Measurements from ENCODE around the gene SETD1B. TPM values are rescaled to one million over a fixed set of nuclear protein-coding genes. Genes with fewer than 3 reads are reported as not detected.

Gene SETD1B
- total RNA-seq, 2 experiments from 2014 or later: 26.5 to 26.9 TPM

DNA sequence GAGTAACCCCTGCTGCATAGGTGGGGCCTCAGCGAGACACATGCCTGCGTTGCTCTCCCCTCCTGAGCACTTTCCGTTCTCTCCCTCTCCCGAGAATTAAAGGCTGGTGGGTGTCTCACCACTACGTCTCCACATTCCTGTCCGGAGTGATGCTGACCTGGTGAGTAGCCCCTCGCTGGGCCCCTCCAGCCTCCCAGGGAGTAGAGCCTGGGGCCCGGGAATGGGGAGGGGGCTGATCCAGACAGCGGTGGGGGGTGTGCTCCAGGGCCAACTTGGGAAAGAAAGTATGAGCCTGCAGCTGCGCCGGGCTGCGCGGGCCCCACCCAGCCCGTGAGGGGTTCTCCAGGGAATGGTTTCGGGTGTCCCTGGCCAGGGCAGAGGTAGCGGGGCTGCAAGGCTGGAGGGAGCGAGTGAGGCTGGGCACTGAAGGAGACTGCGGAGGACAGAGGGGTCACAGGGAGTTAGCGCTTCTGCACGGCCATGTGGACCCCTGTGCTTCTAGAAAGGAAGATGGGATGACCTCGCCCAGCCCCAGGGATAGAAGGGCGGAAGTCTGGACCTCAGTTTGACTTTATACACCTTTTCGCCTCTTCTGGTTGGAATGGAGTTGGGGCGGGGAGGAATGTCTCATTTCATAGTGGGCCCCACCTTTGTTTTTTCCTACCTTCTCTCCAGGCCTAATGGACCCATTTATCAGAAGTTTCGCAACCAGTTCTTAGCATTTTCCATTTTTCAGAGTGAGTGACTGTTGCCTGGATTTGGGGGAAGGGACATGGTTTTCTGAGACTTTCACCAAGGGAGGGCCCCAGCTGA, 32.8 kb upstream of the SETD1B start:
- H3K27me3 Mint-ChIP-seq: no peaks in the 10 kb centered on the region
- no peak for DNase-seq
- peaks cover 10% of the 10 kb centered on the region for H3K4me1 Mint-ChIP-seq
- ChIA-PET CTCF (interaction anchor here (1.0 kb wide), 1 partner anchor 11 kb away, joined by 3 read pairs; no protein-coding TSS in a partner anchor), POLR2A (interaction anchor here (32.8 kb wide), 1 partner anchor 30 kb away, joined by 1170 read pairs; the partner anchor contains the start of genes RHOF and SETD1B)
- H3K9me3 Mint-ChIP-seq: no peaks in the 10 kb centered on the region
- no peak overlapping the region for H3K4me3 Mint-ChIP-seq
- H3K36me3 Mint-ChIP-seq (ENCODE audit: low read depth): peaks cover under 1% of the 10 kb centered on the region
- H3K27ac Mint-ChIP-seq: no peak overlapping the region

DNA sequence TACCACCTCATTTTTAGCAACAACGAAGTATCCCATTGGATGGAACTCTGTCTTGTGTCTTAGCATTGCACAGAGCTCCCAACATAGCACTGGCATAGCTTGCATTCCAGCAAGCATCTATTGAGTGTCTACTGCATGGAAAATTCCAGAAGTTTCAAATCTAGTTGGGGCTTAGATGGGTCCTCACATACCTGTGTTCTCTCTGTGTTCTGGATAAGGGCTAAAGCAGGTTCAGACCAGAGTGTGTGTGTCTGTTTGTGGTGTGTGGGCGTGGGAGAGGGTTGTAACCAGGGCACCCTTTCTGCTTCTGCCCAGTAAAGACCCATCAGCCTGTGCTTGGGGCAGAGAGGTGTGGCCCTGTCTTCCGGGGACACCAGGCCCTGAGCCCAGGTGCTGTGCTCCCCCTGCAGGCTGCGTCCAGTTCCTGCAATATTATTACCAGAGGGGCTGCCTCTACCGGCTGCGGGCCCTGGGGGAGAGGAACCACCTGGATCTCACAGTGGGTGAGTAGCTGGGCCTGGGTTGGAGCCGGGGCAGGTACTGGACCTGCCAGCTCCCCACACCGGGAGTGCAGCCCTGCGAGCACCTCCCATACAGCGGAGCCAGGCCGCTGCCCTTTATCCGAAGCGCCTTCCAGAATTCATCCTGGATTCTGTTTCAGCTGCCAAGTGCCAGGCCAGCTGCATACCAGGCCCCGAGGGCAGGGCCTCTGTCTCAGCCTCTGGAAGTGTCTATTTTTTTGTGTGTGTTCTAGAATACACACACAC, 30.6 kb upstream of the SETD1B start:
- H3K27me3 Mint-ChIP-seq: no peaks in the 10 kb centered on the region
- peak overlapping the region; percentile 64 for H3K27ac Mint-ChIP-seq
- peak; percentile 86 for DNase-seq
- H3K4me3 Mint-ChIP-seq: no peak overlapping the region
- POLR2A ChIA-PET: interaction anchor here (1.7 to 32.8 kb wide), 3 partner anchors 9 to 62 kb away, joined by 4 to 1170 read pairs (median 7); partner anchors contain the start of genes RHOF and SETD1B
- peaks cover 2% of the 10 kb centered on the region for H3K36me3 Mint-ChIP-seq (ENCODE audit: low read depth)
- CTCF ChIA-PET: interaction anchor here (0.6 to 15.3 kb wide), 21 partner anchors 9 to 372 kb away, joined by 3 to 380 read pairs (median 4); partner anchors contain the start of genes CFAP251, PSMD9, RHOF and TMEM120B
- peaks cover 16% of the 10 kb centered on the region for H3K4me1 Mint-ChIP-seq
- no peaks in the 10 kb centered on the region for H3K9me3 Mint-ChIP-seq

DNA sequence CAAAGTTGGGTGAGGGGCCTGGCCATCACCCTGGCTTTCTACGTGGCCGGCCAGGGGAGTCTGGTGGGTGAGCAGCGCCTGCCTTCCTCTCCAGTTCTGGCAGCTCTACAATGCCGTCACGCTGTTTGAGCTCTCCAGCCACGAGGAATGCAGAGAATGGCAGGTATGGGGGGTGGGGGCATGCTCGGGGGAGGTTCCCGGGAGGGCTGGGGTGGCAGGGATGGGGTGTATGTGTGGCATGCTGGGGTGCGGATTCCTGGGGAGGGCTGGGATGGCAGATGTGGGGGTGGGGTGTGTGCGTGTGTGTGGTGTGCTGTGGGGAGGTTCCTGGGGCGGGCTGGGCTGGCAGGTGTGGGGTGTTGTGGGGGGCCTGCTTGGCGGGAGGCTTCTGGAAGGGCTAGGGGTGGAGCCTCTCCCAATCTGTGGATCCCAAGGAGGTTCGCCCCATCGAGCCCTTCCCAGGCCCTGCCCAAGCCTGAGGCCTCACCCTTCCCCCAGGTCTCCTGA, 28.8 kb upstream of the SETD1B start:
- peaks cover 16% of the 10 kb centered on the region for H3K36me3 Mint-ChIP-seq (ENCODE audit: low read depth)
- H3K9me3 Mint-ChIP-seq: no peaks in the 10 kb centered on the region
- ChIA-PET CTCF (interaction anchor here (2.7 to 15.3 kb wide), 2 partner anchors 16 to 63 kb away, joined by 16 to 380 read pairs; partner anchors contain the start of genes RHOF and TMEM120B), POLR2A (interaction anchor here (32.8 kb wide), 1 partner anchor 26 kb away, joined by 1170 read pairs; the partner anchor contains the start of genes RHOF and SETD1B)
- DNase-seq: no peak
- peaks cover 19% of the 10 kb centered on the region for H3K4me1 Mint-ChIP-seq
- H3K4me3 Mint-ChIP-seq: no peak overlapping the region
- H3K27ac Mint-ChIP-seq: no peak overlapping the region
- H3K27me3 Mint-ChIP-seq: no peaks in the 10 kb centered on the region

DNA sequence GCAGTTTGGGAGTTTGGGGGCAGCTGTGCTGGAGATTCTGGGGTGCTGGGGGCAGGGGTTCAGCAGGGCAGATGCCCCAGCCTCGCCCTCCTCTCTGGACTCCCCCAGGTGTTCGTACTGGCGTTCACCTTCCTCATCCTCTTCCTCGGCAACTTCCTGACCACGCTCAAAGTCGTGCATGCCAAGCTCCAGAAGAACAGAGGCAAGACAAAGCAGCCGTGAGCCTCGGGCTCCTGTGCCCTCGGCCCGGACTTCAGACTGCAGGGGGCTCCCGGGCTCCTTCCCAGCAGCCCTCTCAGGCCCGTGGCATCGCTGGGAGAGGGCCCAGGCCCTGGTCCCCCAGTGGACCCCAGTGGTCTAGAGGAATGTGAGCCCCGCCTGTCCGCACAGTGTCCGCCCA, 28.3 kb upstream of the SETD1B start:
- no peak overlapping the region for H3K27ac Mint-ChIP-seq
- no peaks in the 10 kb centered on the region for H3K27me3 Mint-ChIP-seq
- H3K4me3 Mint-ChIP-seq: no peak overlapping the region
- no peak for DNase-seq
- ChIA-PET POLR2A (interaction anchor here (1.5 to 32.8 kb wide), 2 partner anchors 25 to 76 kb away, joined by 3 to 1170 read pairs; partner anchors contain the start of genes RHOF and SETD1B), CTCF (interaction anchor here (15.3 kb wide), 1 partner anchor 15 kb away, joined by 380 read pairs; the partner anchor contains the start of gene RHOF)
- no peaks in the 10 kb centered on the region for H3K9me3 Mint-ChIP-seq
- peaks cover 19% of the 10 kb centered on the region for H3K4me1 Mint-ChIP-seq
- peaks cover 20% of the 10 kb centered on the region for H3K36me3 Mint-ChIP-seq (ENCODE audit: low read depth)

DNA sequence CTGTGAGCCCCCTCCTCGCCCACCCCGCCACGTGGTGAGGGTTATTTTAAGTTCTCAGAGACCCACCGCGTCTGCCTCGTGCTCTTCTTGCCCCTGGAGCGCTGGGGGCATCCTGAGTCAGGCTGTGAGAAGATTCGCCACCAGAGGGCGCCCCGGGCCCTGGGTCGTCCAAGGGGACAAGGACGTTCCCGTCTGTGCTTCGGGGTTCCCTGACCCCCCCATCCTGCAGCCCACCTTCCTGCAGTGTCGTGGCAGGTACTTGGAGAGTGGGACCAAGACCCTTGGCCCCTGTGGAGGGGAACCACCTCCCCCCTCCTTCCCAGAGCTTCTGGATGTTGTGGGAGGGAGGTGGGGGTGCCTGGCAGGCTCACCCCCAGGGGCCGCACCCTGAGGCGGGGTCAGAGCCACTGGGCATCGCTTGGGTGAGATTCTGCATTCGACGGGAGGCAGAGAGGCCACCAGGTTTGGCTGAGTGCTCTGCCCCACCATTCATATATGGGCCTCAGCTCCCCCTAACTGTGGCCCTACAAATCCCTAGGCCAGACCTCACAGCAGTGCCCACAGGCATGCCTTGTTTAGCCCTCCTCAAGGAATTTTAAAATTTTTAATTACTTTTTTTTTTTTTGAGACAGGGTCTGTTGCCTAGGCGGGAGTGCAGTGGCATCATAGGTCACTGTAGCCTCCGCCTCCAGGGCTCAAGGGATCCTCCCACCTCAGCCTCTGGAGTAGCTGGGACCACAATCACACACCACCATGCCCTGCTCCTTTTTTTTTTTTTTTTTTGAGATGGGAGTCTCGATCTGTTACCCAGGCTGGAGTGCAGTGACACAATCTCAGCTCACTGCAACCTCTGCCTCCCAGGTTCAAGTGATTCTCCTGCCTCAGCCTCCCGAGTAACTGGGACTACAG, 27.4 kb upstream of the SETD1B start:
- Mint-ChIP-seq H3K4me1 (peaks cover 24% of the 10 kb centered on the region), H3K36me3 (ENCODE audit: low read depth) (peaks cover 28% of the 10 kb centered on the region), H3K27ac (peak overlapping the region; percentile 47), H3K27me3 (no peaks in the 10 kb centered on the region), H3K9me3 (no peaks in the 10 kb centered on the region), H3K4me3 (no peak overlapping the region)
- POLR2A ChIA-PET: interaction anchor here (0.8 to 32.8 kb wide), 4 partner anchors 8 to 77 kb away, joined by 3 to 1170 read pairs (median 4); partner anchors contain the start of genes RHOF and SETD1B
- peak; percentile 89 for DNase-seq
- CTCF ChIA-PET: interaction anchor here (0.5 to 15.3 kb wide), 10 partner anchors 8 to 397 kb away, joined by 3 to 380 read pairs (median 4); partner anchors contain the start of gene RHOF

DNA sequence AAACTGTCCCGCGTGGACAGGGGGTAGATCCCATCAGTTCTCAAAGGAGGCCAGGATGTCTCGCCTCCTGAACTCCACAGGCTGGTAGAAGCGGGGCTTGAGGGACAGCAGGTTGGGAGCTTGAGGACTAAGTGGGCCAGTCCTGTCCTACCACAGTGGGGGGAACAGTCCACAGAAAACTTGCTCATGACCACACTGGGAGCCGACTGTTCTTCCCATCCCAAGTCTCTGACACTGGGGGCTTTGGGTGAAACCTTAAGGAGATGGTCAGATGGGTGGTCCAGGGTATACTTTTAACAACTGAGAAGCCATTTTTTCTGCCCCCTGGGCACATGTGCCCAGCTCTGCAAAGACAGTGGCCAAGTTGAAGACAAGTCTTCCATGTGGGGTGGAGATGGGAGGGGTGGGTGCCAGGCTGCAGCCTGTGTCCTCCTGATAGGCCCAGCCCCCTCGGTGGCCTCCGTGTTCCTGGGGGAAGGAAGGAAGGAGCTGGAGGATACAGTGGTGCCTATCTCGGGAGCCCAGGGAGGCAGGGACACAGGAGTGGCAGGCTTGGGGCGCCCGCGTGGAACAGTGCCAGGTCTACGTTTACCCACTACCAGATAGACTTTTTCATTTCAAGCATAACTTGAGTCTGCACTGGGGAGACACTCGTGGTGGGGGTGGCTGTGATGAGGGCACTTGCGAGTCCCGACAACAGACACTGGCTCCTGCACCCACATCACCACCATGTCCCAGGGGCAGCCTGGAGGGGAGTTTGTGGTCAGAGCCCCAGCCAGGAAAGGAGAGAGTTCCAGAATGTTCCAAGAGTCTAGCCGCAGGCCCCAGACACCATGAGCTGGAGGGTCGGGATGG, 25.0 kb upstream of the SETD1B start:
- H3K27me3 Mint-ChIP-seq: no peaks in the 10 kb centered on the region
- POLR2A ChIA-PET: interaction anchor here (32.8 kb wide), 1 partner anchor 22 kb away, joined by 1170 read pairs; the partner anchor contains the start of genes RHOF and SETD1B
- H3K36me3 Mint-ChIP-seq (ENCODE audit: low read depth): peaks cover 44% of the 10 kb centered on the region
- no peaks in the 10 kb centered on the region for H3K9me3 Mint-ChIP-seq
- DNase-seq: no peak
- CTCF ChIA-PET: interaction anchor here (1.0 to 15.3 kb wide), 2 partner anchors 12 to 110 kb away, joined by 3 to 380 read pairs; partner anchors contain the start of genes PSMD9 and RHOF
- H3K27ac Mint-ChIP-seq: peak overlapping the region; percentile 29
- H3K4me3 Mint-ChIP-seq: no peak overlapping the region
- H3K4me1 Mint-ChIP-seq: peaks cover 38% of the 10 kb centered on the region

DNA sequence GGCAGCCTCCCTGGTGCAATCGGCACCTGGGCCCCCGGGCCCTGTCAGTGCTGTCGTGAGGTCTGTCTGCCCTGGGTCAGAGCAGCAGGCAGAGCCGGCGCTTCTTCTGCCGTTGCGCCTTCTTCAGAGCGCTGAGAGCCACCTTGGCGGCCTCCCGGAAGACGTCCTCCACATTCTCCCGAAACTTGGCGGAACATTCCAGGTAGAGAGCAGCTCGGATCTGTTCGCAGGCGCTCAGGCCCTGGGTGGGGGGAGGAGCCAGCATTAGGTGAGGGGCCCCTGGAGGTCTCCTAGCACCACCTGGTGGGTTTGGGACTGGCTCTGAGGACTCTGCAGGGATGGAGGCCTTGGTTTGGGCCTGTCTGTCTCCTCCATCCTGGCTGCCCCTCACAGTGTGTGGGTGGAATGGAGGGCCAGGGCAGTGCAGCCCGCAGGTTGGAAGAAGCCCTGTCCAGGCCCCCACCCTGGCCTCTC, 24.4 kb upstream of the SETD1B start:
- CTCF ChIA-PET: interaction anchor here (15.3 kb wide), 1 partner anchor 11 kb away, joined by 380 read pairs; the partner anchor contains the start of gene RHOF
- Mint-ChIP-seq H3K27me3 (no peaks in the 10 kb centered on the region), H3K9me3 (no peaks in the 10 kb centered on the region), H3K4me1 (peaks cover 43% of the 10 kb centered on the region), H3K36me3 (ENCODE audit: low read depth) (peaks cover 49% of the 10 kb centered on the region), H3K4me3 (no peak overlapping the region), H3K27ac (peak overlapping the region; percentile 29)
- DNase-seq: no peak
- POLR2A ChIA-PET: interaction anchor here (32.8 kb wide), 1 partner anchor 21 kb away, joined by 1170 read pairs; the partner anchor contains the start of genes RHOF and SETD1B

DNA sequence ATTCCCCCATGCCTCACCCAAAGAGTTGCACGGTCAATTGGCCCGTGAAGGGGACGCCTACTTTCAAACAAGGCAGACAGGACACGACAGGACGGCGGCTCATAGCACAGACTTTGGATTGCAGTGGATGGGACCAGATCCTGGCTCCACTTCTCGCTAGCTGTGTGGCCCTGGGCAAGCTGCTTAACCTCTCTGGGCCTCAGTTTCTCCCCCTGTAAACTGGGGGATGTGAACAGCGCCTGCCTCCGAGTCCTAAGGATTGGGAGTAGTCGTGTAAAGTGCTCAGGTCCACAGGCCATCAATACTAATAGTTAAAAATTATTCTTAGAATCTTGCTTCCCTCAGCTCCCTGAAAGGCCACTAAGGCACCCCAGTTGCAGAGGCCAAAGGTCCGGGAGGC, 23.4 kb upstream of the SETD1B start:
- H3K36me3 Mint-ChIP-seq (ENCODE audit: low read depth): peaks cover 56% of the 10 kb centered on the region
- H3K9me3 Mint-ChIP-seq: no peaks in the 10 kb centered on the region
- no peak for DNase-seq
- no peaks in the 10 kb centered on the region for H3K27me3 Mint-ChIP-seq
- ChIA-PET POLR2A (interaction anchor here (32.8 kb wide), 1 partner anchor 20 kb away, joined by 1170 read pairs; the partner anchor contains the start of genes RHOF and SETD1B), CTCF (interaction anchor here (1.5 to 15.3 kb wide), 2 partner anchors 10 to 82 kb away, joined by 5 to 380 read pairs; partner anchors contain the start of gene RHOF)
- H3K4me3 Mint-ChIP-seq: no peak overlapping the region
- H3K4me1 Mint-ChIP-seq: peaks cover 51% of the 10 kb centered on the region
- H3K27ac Mint-ChIP-seq: peak overlapping the region; percentile 91

DNA sequence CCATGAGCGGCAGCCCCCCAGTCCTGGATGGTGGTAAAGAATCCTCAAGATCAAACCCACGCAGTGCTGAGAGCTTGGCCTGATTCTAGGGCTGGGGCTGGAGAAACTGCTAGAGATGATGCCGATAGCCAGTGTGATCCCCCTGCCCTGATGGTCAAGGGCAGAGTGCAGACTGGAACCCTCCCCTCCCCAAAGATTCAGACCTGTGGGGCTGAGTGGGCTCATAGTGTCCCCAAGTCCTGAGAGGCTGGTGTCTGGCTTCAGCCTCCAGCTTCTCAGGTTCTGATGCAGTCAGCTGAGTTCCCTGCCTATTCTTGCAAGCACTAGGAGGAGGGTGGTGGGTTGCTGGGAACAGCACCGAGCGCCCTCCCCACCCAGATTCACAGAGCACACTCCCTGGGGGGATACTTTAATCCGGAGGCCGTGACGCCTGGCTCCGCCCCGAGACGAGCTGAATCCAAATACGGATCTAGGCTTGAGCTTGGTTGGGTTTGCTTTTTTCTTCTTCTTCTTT, 22.3 kb upstream of the SETD1B start:
- no peak for DNase-seq

More for the DNA sequence above, 22.3 kb upstream of the SETD1B start:
- Mint-ChIP-seq H3K27ac (peak overlapping the region; percentile 91), H3K36me3 (ENCODE audit: low read depth) (peaks cover 60% of the 10 kb centered on the region), H3K9me3 (no peaks in the 10 kb centered on the region), H3K4me3 (peak overlapping the region; percentile 49), H3K27me3 (no peaks in the 10 kb centered on the region), H3K4me1 (peaks cover 56% of the 10 kb centered on the region)
- POLR2A ChIA-PET: interaction anchor here (0.6 to 32.8 kb wide), 7 partner anchors 8 to 236 kb away, joined by 3 to 1170 read pairs (median 4); partner anchors contain the start of genes RHOF, SETD1B and TMEM120B
- CTCF ChIA-PET: interaction anchor here (0.8 to 19.6 kb wide), 7 partner anchors 8 to 107 kb away, joined by 3 to 683 read pairs (median 8); partner anchors contain the start of genes PSMD9, RHOF and SETD1B
